Liver (tissue), 9 donors: Measurements from ENCODE around the gene ZC3H13. TPM values are rescaled to one million over a fixed set of nuclear protein-coding genes. Genes with fewer than 3 reads are reported as not detected.

Experiments
- DNase-seq: peaks from one replicate; pipeline ENCODE4 v3.0.0-alpha.2; 2017; ENCODE audit warnings: low spot score
- H3K27ac ChIP-seq, 2 donors: one replicate each; pipeline ENCODE4 v1.7.0; 2013; ENCODE audit warnings: inconsistent platforms in 2 of 2, low read length in 2 of 2, control low read depth in 1 of 2, low read depth in 1 of 2, mild to moderate bottlenecking in 1 of 2
- H3K27me3 ChIP-seq, 4 donors: one replicate each; pipeline versions ENCODE4 v1.6.1 to v1.7.0; 2013; ENCODE audit warnings: low read length in 3 of 4, inconsistent platforms in 1 of 4, mild to moderate bottlenecking in 1 of 4, moderate library complexity in 1 of 4; ENCODE audit not compliant: control insufficient read depth in 4 of 4, insufficient read depth in 4 of 4
- H3K36me3 ChIP-seq, 4 donors: one replicate each; pipeline versions ENCODE4 v1.6.1 to v1.7.0; 2013; ENCODE audit warnings: low read length in 3 of 4, mild to moderate bottlenecking in 3 of 4, low read depth in 1 of 4, moderate library complexity in 1 of 4; ENCODE audit not compliant: control insufficient read depth in 4 of 4, insufficient read depth in 3 of 4
- H3K4me1 ChIP-seq, 4 donors: one replicate each; pipeline versions ENCODE4 v1.6.1 to v1.7.0; 2013; ENCODE audit warnings: low read length in 3 of 4, mild to moderate bottlenecking in 3 of 4, moderate library complexity in 1 of 4; ENCODE audit not compliant: control insufficient read depth in 4 of 4, insufficient read depth in 4 of 4
- H3K4me3 ChIP-seq, 3 donors: one replicate each; pipeline versions ENCODE4 v1.6.1 to v1.7.0; 2013; ENCODE audit warnings: low read length in 3 of 3, control low read depth in 1 of 3, low read depth in 1 of 3, mild to moderate bottlenecking in 1 of 3
- H3K9ac ChIP-seq, 2 donors: one replicate each; pipeline ENCODE4 v1.7.0; 2013; ENCODE audit warnings: low read length in 2 of 2, mild to moderate bottlenecking in 2 of 2, moderate library complexity in 2 of 2, control low read depth in 1 of 2, low read depth in 1 of 2
- H3K9me3 ChIP-seq, 4 donors: one replicate each; pipeline versions ENCODE4 v1.6.1 to v1.7.0; 2013; ENCODE audit warnings: low read length in 3 of 4; ENCODE audit not compliant: control insufficient read depth in 4 of 4
- EGR1 ChIP-seq, 2 donors: IDR thresholded peaks; 2 replicates each; pipeline ENCODE4 v1.6.1; 2016 to 2018; ENCODE audit warnings: antibody characterized with exemption in 2 of 2, low read depth in 2 of 2
- FOXA1 ChIP-seq: IDR thresholded peaks from 2 replicates; pipeline ENCODE4 v1.6.1; 2016; ENCODE audit warnings: antibody characterized with exemption
- FOXA2 ChIP-seq: IDR thresholded peaks from 2 replicates; pipeline ENCODE4 v1.6.1; 2016; ENCODE audit warnings: antibody characterized with exemption
- GABPA ChIP-seq, 2 donors: IDR thresholded peaks in 1 of 2; conservative IDR thresholded peaks in 1 of 2; 2 replicates each; pipeline ENCODE4 v1.6.1; 2016; ENCODE audit warnings: antibody characterized with exemption in 2 of 2, mild to moderate bottlenecking in 1 of 2, moderate library complexity in 1 of 2
- HNF4A ChIP-seq, 2 donors: conservative IDR thresholded peaks; 2 replicates each; pipeline ENCODE4 v1.6.1; 2016; ENCODE audit warnings: antibody characterized with exemption in 2 of 2, mild to moderate bottlenecking in 2 of 2
- HNF4G ChIP-seq: IDR thresholded peaks from 2 replicates; pipeline ENCODE4 v1.6.1; 2016; ENCODE audit warnings: antibody characterized with exemption
- JUND ChIP-seq, 2 donors: IDR thresholded peaks; 2 replicates each; pipeline ENCODE4 v1.6.1; 2016; ENCODE audit warnings: antibody characterized with exemption in 2 of 2
- MAX ChIP-seq: IDR thresholded peaks from 2 replicates; pipeline ENCODE4 v1.6.1; 2016; ENCODE audit warnings: antibody characterized with exemption
- NR2F2 ChIP-seq: IDR thresholded peaks from 2 replicates; pipeline ENCODE4 v1.6.1; 2016; ENCODE audit warnings: antibody characterized with exemption
- RAD21 ChIP-seq, 2 donors: IDR thresholded peaks; 2 replicates each; pipeline ENCODE4 v1.6.1; 2016; ENCODE audit warnings: antibody characterized with exemption in 2 of 2, mild to moderate bottlenecking in 2 of 2
- RXRA ChIP-seq, 2 donors: IDR thresholded peaks; 2 replicates each; pipeline ENCODE4 v1.6.1; 2017 to 2018; ENCODE audit warnings: antibody characterized with exemption in 2 of 2, mild to moderate bottlenecking in 1 of 2
- SP1 ChIP-seq: IDR thresholded peaks from 2 replicates; pipeline ENCODE4 v1.6.1; 2018; ENCODE audit warnings: antibody characterized with exemption, mild to moderate bottlenecking
- TAF1 ChIP-seq: conservative IDR thresholded peaks from 2 replicates; pipeline ENCODE4 v1.6.1; 2016; ENCODE audit warnings: antibody characterized with exemption, mild to moderate bottlenecking
- YY1 ChIP-seq: IDR thresholded peaks from 2 replicates; pipeline ENCODE4 v1.6.1; 2016; ENCODE audit warnings: antibody characterized with exemption, mild to moderate bottlenecking
- ZBTB33 ChIP-seq: IDR thresholded peaks from 2 replicates; pipeline ENCODE4 v1.6.1; 2016; ENCODE audit warnings: antibody characterized with exemption
- WGBS: extraction: QIAGEN DNeasy Blood & Tissue Kit; methylation state at CpG from one replicate; pipeline ENCODE4 v1.1.7; 2013; 5-methylcytosine and 5-hydroxymethylcytosine counted together
- polyA plus RNA-seq, 2 donors: library from polyadenylated mRNA; stranded (reverse) in 1 of 2; unstranded in 1 of 2; fragments of 200-250 nt in 1 of 2; fragments of >200 nt in 1 of 2; fragmentation: Nextera tagmentation in 1 of 2; extraction: Ambion mirVana in 1 of 2; gene quantifications; one replicate each; pipeline versions ENCODE4 v1.2.1 to v1.2.3, GENCODE V29; 2013 to 2015
- total RNA-seq, 2 donors: library from RNA; depleted of rRNA; stranded (reverse); fragments of >200 nt; gene quantifications; one replicate each; pipeline ENCODE4 v1.2.3, GENCODE V29; 2014
- TF ChIP-seq, protein P1 (sequence below): IDR thresholded peaks from 2 replicates; pipeline ENCODE4 v1.6.1; 2016; ENCODE audit warnings: antibody characterized with exemption
- TF ChIP-seq, protein P2 (sequence below): IDR thresholded peaks from 2 replicates; pipeline ENCODE4 v1.6.1; 2016; ENCODE audit warnings: antibody characterized with exemption, mild to moderate bottlenecking
- TF ChIP-seq, protein P3 (sequence below): fragments of 150-350 bp; IDR thresholded peaks from 2 replicates; pipeline ENCODE4 v1.5.1; 2017; ENCODE audit warnings: improper control_type of control experiment, low read depth, low read length; ENCODE audit not compliant: missing input control
- donor health status: healthy.
- donor health status: healthy.
- donor health status: healthy.
- donor health status: healthy.
- donor health status: healthy.

The ZC3H13 gene
- total and polyA plus RNA-seq, 4 donors = 10.0 to 62.1 (median 28.9) TPM

GRCh38 chr13:46075811-46076210 is 23.3 kb upstream of the ZC3H13 start:
- Histone ChIP-seq H3K4me3 (no peak overlapping the region), H3K9me3 (no peaks in the 10 kb centered on the region), H3K27ac (peak overlapping the region; percentile 32 to 61), H3K9ac (no peak overlapping the region), H3K4me1 (peaks cover 3 to 61% (median 37%) of the 10 kb centered on the region in 4 donors), H3K27me3 (no peaks in the 10 kb centered on the region), H3K36me3 (peaks cover 5 to 79% (median 71%) of the 10 kb centered on the region in 4 donors)
- 26% methylated on average over 1 of the region's 1 CpG for WGBS
- peak; percentile 89 to 90 for TF ChIP-seq HNF4A (conservative IDR thresholded peaks at IDR 0.05)
- peak; percentile 32 for TF ChIP-seq FOXA1
- peak; percentile 44 for TF ChIP-seq TAF1
- TF ChIP-seq RAD21 (IDR thresholded peaks at IDR 0.05) = peak; percentile 42 to 50
- peak; percentile 76 for TF ChIP-seq YY1
- TF ChIP-seq RXRA (IDR thresholded peaks at IDR 0.05) = peak; percentile 85 to 87
- TF ChIP-seq, protein P1, sequence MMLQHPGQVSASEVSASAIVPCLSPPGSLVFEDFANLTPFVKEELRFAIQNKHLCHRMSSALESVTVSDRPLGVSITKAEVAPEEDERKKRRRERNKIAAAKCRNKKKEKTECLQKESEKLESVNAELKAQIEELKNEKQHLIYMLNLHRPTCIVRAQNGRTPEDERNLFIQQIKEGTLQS = peak; percentile 62
- TF ChIP-seq NR2F2 = peak; percentile 76
- TF ChIP-seq FOXA2 = peak; percentile 67
- TF ChIP-seq MAX = peak; percentile 74
- peak; percentile 39 to 79 for TF ChIP-seq JUND (IDR thresholded peaks at IDR 0.05)
- peak; percentile 48 for TF ChIP-seq ZBTB33
- TF ChIP-seq GABPA (IDR thresholded peaks at IDR 0.05 in 1 of 2, conservative IDR thresholded peaks at IDR 0.05 in 1 of 2) = peak in 1 of 2 donors; percentile 22
- no peak for TF ChIP-seq EGR1 (IDR thresholded peaks at IDR 0.05; ENCODE audit: low read depth in 2 of 2)
- TF ChIP-seq, protein P2, sequence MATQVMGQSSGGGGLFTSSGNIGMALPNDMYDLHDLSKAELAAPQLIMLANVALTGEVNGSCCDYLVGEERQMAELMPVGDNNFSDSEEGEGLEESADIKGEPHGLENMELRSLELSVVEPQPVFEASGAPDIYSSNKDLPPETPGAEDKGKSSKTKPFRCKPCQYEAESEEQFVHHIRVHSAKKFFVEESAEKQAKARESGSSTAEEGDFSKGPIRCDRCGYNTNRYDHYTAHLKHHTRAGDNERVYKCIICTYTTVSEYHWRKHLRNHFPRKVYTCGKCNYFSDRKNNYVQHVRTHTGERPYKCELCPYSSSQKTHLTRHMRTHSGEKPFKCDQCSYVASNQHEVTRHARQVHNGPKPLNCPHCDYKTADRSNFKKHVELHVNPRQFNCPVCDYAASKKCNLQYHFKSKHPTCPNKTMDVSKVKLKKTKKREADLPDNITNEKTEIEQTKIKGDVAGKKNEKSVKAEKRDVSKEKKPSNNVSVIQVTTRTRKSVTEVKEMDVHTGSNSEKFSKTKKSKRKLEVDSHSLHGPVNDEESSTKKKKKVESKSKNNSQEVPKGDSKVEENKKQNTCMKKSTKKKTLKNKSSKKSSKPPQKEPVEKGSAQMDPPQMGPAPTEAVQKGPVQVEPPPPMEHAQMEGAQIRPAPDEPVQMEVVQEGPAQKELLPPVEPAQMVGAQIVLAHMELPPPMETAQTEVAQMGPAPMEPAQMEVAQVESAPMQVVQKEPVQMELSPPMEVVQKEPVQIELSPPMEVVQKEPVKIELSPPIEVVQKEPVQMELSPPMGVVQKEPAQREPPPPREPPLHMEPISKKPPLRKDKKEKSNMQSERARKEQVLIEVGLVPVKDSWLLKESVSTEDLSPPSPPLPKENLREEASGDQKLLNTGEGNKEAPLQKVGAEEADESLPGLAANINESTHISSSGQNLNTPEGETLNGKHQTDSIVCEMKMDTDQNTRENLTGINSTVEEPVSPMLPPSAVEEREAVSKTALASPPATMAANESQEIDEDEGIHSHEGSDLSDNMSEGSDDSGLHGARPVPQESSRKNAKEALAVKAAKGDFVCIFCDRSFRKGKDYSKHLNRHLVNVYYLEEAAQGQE = peak; percentile 82
- peak; percentile 73 for TF ChIP-seq HNF4G
- TF ChIP-seq SP1 = peak; percentile 89
- TF ChIP-seq, protein P3, sequence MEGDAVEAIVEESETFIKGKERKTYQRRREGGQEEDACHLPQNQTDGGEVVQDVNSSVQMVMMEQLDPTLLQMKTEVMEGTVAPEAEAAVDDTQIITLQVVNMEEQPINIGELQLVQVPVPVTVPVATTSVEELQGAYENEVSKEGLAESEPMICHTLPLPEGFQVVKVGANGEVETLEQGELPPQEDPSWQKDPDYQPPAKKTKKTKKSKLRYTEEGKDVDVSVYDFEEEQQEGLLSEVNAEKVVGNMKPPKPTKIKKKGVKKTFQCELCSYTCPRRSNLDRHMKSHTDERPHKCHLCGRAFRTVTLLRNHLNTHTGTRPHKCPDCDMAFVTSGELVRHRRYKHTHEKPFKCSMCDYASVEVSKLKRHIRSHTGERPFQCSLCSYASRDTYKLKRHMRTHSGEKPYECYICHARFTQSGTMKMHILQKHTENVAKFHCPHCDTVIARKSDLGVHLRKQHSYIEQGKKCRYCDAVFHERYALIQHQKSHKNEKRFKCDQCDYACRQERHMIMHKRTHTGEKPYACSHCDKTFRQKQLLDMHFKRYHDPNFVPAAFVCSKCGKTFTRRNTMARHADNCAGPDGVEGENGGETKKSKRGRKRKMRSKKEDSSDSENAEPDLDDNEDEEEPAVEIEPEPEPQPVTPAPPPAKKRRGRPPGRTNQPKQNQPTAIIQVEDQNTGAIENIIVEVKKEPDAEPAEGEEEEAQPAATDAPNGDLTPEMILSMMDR = no peak
- DNase-seq = no peak
